Smooth muscle cell (in vitro differentiated cells): ENCODE measurements around the gene ZNF587B. TPM values are rescaled to one million over a fixed set of nuclear protein-coding genes. Genes with fewer than 3 reads are reported as not detected.
A peak's percentile ranks its signal among the peaks of the same experiment; 100 is the strongest.

Experiments
- DNase-seq: peaks from one replicate; lab custom pipeline; 2025; ENCODE audit not compliant: unreplicated experiment; lab: John Stamatoyannopoulos, UW
- H2AFZ ChIP-seq: fragments of 200-600 bp; sonication (generic); 2 replicates; pipeline ENCODE4 v1.6.0; 2016; ENCODE audit warnings: antibody characterized with exemption, low read depth, mild to moderate bottlenecking
- H3F3A ChIP-seq: fragments of 200-600 bp; sonication (generic); 2 replicates; pipeline ENCODE4 v1.6.0; 2017; ENCODE audit warnings: antibody characterized with exemption, low read depth
- H3K27ac ChIP-seq: fragments of 200-600 bp; sonication (generic); 2 replicates; pipeline ENCODE4 v1.5.1; 2016; ENCODE audit warnings: low read depth, mild to moderate bottlenecking
- H3K27me3 ChIP-seq: fragments of 200-600 bp; sonication (generic); 2 replicates; pipeline ENCODE4 v1.6.1; 2016; ENCODE audit warnings: low read depth, mild to moderate bottlenecking
- H3K36me3 ChIP-seq: fragments of 200-600 bp; sonication (generic); 2 replicates; pipeline ENCODE4 v1.5.1; 2016; ENCODE audit warnings: low read depth
- H3K4me1 ChIP-seq: fragments of 200-600 bp; sonication (generic); 2 replicates; pipeline ENCODE4 v1.5.1; 2016; ENCODE audit warnings: low read depth
- H3K4me2 ChIP-seq: fragments of 200-600 bp; sonication (generic); 2 replicates; pipeline ENCODE4 v1.6.0; 2016; ENCODE audit warnings: mild to moderate bottlenecking
- H3K4me3 ChIP-seq: fragments of 200-600 bp; sonication (generic); 2 replicates; pipeline ENCODE4 v1.5.1; 2016; ENCODE audit warnings: mild to moderate bottlenecking
- H3K79me2 ChIP-seq: fragments of 200-600 bp; sonication (generic); 2 replicates; pipeline ENCODE4 v1.6.0; 2016; ENCODE audit warnings: low read depth, mild to moderate bottlenecking
- H3K9ac ChIP-seq: fragments of 200-600 bp; sonication (generic); 2 replicates; pipeline ENCODE4 v1.6.0; 2016; ENCODE audit warnings: low read depth
- H3K9me3 ChIP-seq: fragments of 200-600 bp; sonication (generic); replicated peaks from 2 replicates; pipeline ENCODE4 v1.5.1; 2016; ENCODE audit warnings: low read depth
- H4K20me1 ChIP-seq: fragments of 200-600 bp; sonication (generic); 2 replicates; pipeline ENCODE4 v1.6.0; 2016; ENCODE audit warnings: low read depth
- CTCF ChIP-seq: fragments of 200-600 bp; sonication (generic); IDR thresholded peaks from 2 replicates; pipeline ENCODE4 v1.5.1; 2017; ENCODE audit warnings: borderline replicate concordance, mild to moderate bottlenecking, antibody characterized with exemption; ENCODE audit not compliant: insufficient read depth, poor library complexity, severe bottlenecking
- WGBS: methylation state at CpG from one replicate; pipeline ENCODE4 v1.1.7; 2016; ENCODE audit warnings: low lambda C conversion rate; 5-methylcytosine and 5-hydroxymethylcytosine counted together
- polyA plus RNA-seq: library from polyadenylated mRNA; unstranded; fragments of >200 nt; fragmentation: Nextera tagmentation; extraction: Ambion mirVana; gene quantifications from 2 replicates; pipeline ENCODE4 v1.2.1, GENCODE V29; 2016
- total RNA-seq: library from RNA; depleted of rRNA; stranded (reverse); fragments of >200 nt; gene quantifications from 2 replicates; pipeline ENCODE4 v1.2.3, GENCODE V29; 2014

Gene ZNF587B
- total and polyA plus RNA-seq, 2 experiments from 2014 or later = 1.2 to 6.7 TPM

GRCh38 chr19:57815247-57816075 is 14.6 kb upstream of the ZNF587B start:
- Histone ChIP-seq H2AFZ (no peak overlapping the region), H3K79me2 (peaks cover 37% of the 10 kb centered on the region), H3K4me1 (peaks cover 7% of the 10 kb centered on the region), H3K27me3 (no peaks in the 10 kb centered on the region), H3K9me3 (no peaks in the 10 kb centered on the region), H4K20me1 (peaks cover 20% of the 10 kb centered on the region), H3K9ac (no peak overlapping the region), H3K27ac (peak overlapping the region; percentile 75), H3K36me3 (no peaks in the 10 kb centered on the region), H3K4me3 (peak overlapping the region; percentile 88), H3F3A (no peaks in the 10 kb centered on the region), H3K4me2 (peak overlapping the region; percentile 96)
- no peak for DNase-seq
- no peak for TF ChIP-seq CTCF
- 79% methylated on average over 17 of the region's 17 CpGs for WGBS

- DNase-seq = no peak
- Histone ChIP-seq H3K27me3 (no peaks in the 10 kb centered on the region), H3K9me3 (no peaks in the 10 kb centered on the region), H4K20me1 (peaks cover 23% of the 10 kb centered on the region), H3K4me1 (peaks cover 12% of the 10 kb centered on the region), H3K4me2 (no peak overlapping the region), H3K4me3 (no peak overlapping the region), H3K27ac (no peak overlapping the region), H2AFZ (no peak overlapping the region), H3F3A (no peaks in the 10 kb centered on the region), H3K9ac (no peak overlapping the region), H3K79me2 (peaks cover 46% of the 10 kb centered on the region), H3K36me3 (no peaks in the 10 kb centered on the region)
- no peak for TF ChIP-seq CTCF
- 91% methylated on average over 7 of the region's 7 CpGs for WGBS
Measured at GRCh38 chr19:57816652-57817051, 13.4 kb upstream of the ZNF587B start.

GRCh38 chr19:57817976-57818375 is 12.1 kb upstream of the ZNF587B start:
- Histone ChIP-seq H3K4me1 (peaks cover 12% of the 10 kb centered on the region), H3K36me3 (no peaks in the 10 kb centered on the region), H2AFZ (no peak overlapping the region), H3F3A (no peaks in the 10 kb centered on the region), H4K20me1 (peaks cover 25% of the 10 kb centered on the region), H3K9ac (no peak overlapping the region), H3K27ac (peak overlapping the region; percentile 87), H3K4me3 (no peak overlapping the region), H3K27me3 (no peaks in the 10 kb centered on the region), H3K79me2 (peaks cover 49% of the 10 kb centered on the region), H3K9me3 (no peaks in the 10 kb centered on the region), H3K4me2 (no peak overlapping the region)
- 93% methylated on average over 14 of the region's 14 CpGs for WGBS
- no peak for DNase-seq
- TF ChIP-seq CTCF = no peak

- Histone ChIP-seq H3K27ac (peak overlapping the region; percentile 87), H3K36me3 (no peaks in the 10 kb centered on the region)
- 75% methylated on average over 7 of the region's 7 CpGs for WGBS
Measured at GRCh38 chr19:57818378-57818777, 11.7 kb upstream of the ZNF587B start.

More at GRCh38 chr19:57818378-57818777, 11.7 kb upstream of the ZNF587B start:
- Histone ChIP-seq H3K4me1 (peaks cover 12% of the 10 kb centered on the region), H3K9me3 (no peaks in the 10 kb centered on the region), H3K4me2 (no peak overlapping the region), H3F3A (no peaks in the 10 kb centered on the region), H4K20me1 (peaks cover 27% of the 10 kb centered on the region), H3K9ac (no peak overlapping the region), H3K27me3 (no peaks in the 10 kb centered on the region), H3K79me2 (peaks cover 52% of the 10 kb centered on the region), H3K4me3 (no peak overlapping the region), H2AFZ (no peak overlapping the region)
- DNase-seq = no peak
- no peak for TF ChIP-seq CTCF
